ENCODE measurements around the gene PIEZO2. TPM values are rescaled to one million over a fixed set of nuclear protein-coding genes. Genes with fewer than 3 reads are reported as not detected.

PIEZO2 gene
- polyA plus RNA-seq, 1 donor (not counting 4 experiments of a cell fraction or from before 2014, with no cell fraction given), result not detected

GRCh38 chr18:11053293-11053692 is 96.1 kb downstream of the PIEZO2 start:
- no peaks in the 10 kb centered on the region for H3K27me3 ChIP-seq (ENCODE audit: control insufficient read depth, extremely low read depth, insufficient read depth, low read length)
- H3K4me3 ChIP-seq (ENCODE audit: control insufficient read depth in 2 of 3, extremely low read depth in 1 of 3, insufficient read depth in 2 of 3, low read depth in 1 of 3, low read length in 3 of 3), result no peak overlapping the region
- no peak overlapping the region for H3K4me2 ChIP-seq (ENCODE audit: control insufficient read depth, extremely low read depth, insufficient read depth, low read depth, low read length)
- dilution Hi-C loops (cut with MboI; ENCODE audit: extremely low pct_ligation_motif_present, low sequenced_read_pairs), result no loop called here
- TF ChIP-seq CTCF (optimal IDR thresholded peaks at IDR 0.05 in 1 of 3, IDR thresholded peaks at IDR 0.05 in 1 of 3, conservative IDR thresholded peaks at IDR 0.05 in 1 of 3; ENCODE audit: extremely low read depth in 1 of 3, insufficient read depth in 2 of 3, low read length in 3 of 3) (no peak), EZH2 (IDR thresholded peaks at IDR 0.05; ENCODE audit: low read length) (no peak)
- DNase-seq (ENCODE audit: low read depth, low spot score) (no peak), FAIRE-seq (no peak)
- no peak overlapping the region for H3K9ac ChIP-seq (ENCODE audit: control insufficient read depth, extremely low read depth, insufficient read depth, low read length)
- no peaks in the 10 kb centered on the region for H3K9me3 ChIP-seq (ENCODE audit: control insufficient read depth, low read depth, low read length)
- H3K4me1 ChIP-seq (ENCODE audit: control insufficient read depth, extremely low read depth, insufficient read depth, low read length), result no peaks in the 10 kb centered on the region
- no peaks in the 10 kb centered on the region for H3K36me3 ChIP-seq (ENCODE audit: control insufficient read depth in 2 of 2, extremely low read depth in 1 of 2, insufficient read depth in 2 of 2, low read length in 2 of 2)
- H3K9me1 ChIP-seq (ENCODE audit: control insufficient read depth, extremely low read depth, insufficient read depth, low read length), result no peaks in the 10 kb centered on the region
- no peak overlapping the region for H2AFZ ChIP-seq (ENCODE audit: control insufficient read depth, low read length)
- H3K27ac ChIP-seq (ENCODE audit: control insufficient read depth, insufficient read depth, low read length), result no peak overlapping the region
- no peaks in the 10 kb centered on the region for H3K79me2 ChIP-seq (ENCODE audit: control insufficient read depth, insufficient read depth, low read length)
- H4K20me1 ChIP-seq (ENCODE audit: control insufficient read depth, extremely low read depth, insufficient read depth, low read length), result no peaks in the 10 kb centered on the region

- no peaks in the 10 kb centered on the region for H4K20me1 ChIP-seq (ENCODE audit: control insufficient read depth, extremely low read depth, insufficient read depth, low read length)
- no peaks in the 10 kb centered on the region for H3K4me1 ChIP-seq (ENCODE audit: control insufficient read depth, extremely low read depth, insufficient read depth, low read length)
- dilution Hi-C loops (cut with MboI; ENCODE audit: extremely low pct_ligation_motif_present, low sequenced_read_pairs), result no loop called here
- H3K27me3 ChIP-seq (ENCODE audit: control insufficient read depth, extremely low read depth, insufficient read depth, low read length), result no peaks in the 10 kb centered on the region
- no peak overlapping the region for H2AFZ ChIP-seq (ENCODE audit: control insufficient read depth, low read length)
- no peaks in the 10 kb centered on the region for H3K9me1 ChIP-seq (ENCODE audit: control insufficient read depth, extremely low read depth, insufficient read depth, low read length)
- H3K36me3 ChIP-seq (ENCODE audit: control insufficient read depth in 2 of 2, extremely low read depth in 1 of 2, insufficient read depth in 2 of 2, low read length in 2 of 2), result no peaks in the 10 kb centered on the region
- H3K4me2 ChIP-seq (ENCODE audit: control insufficient read depth, extremely low read depth, insufficient read depth, low read depth, low read length), result no peak overlapping the region
- no peak for DNase-seq (ENCODE audit: low read depth, low spot score)
- no peaks in the 10 kb centered on the region for H3K9me3 ChIP-seq (ENCODE audit: control insufficient read depth, low read depth, low read length)
- H3K9ac ChIP-seq (ENCODE audit: control insufficient read depth, extremely low read depth, insufficient read depth, low read length), result no peak overlapping the region
- FAIRE-seq, result no peak
- no peak overlapping the region for H3K27ac ChIP-seq (ENCODE audit: control insufficient read depth, insufficient read depth, low read length)
- H3K79me2 ChIP-seq (ENCODE audit: control insufficient read depth, insufficient read depth, low read length), result no peaks in the 10 kb centered on the region
- H3K4me3 ChIP-seq (ENCODE audit: control insufficient read depth in 2 of 3, extremely low read depth in 1 of 3, insufficient read depth in 2 of 3, low read depth in 1 of 3, low read length in 3 of 3), result no peak overlapping the region
- TF ChIP-seq CTCF (optimal IDR thresholded peaks at IDR 0.05 in 1 of 3, IDR thresholded peaks at IDR 0.05 in 1 of 3, conservative IDR thresholded peaks at IDR 0.05 in 1 of 3; ENCODE audit: extremely low read depth in 1 of 3, insufficient read depth in 2 of 3, low read length in 3 of 3), result no peak
- no peak for TF ChIP-seq EZH2 (IDR thresholded peaks at IDR 0.05; ENCODE audit: low read length)
Measured at GRCh38 chr18:11052800-11053199, 96.6 kb downstream of the PIEZO2 start.

All from keratinocyte (primary cell).